ENCODE measurements around the gene SLC37A2. TPM values are rescaled to one million over a fixed set of nuclear protein-coding genes. Genes with fewer than 3 reads are reported as not detected.
A peak's percentile ranks its signal among the peaks of the same experiment; 100 is the strongest.
"Not testable (repeated sequence)": the region's sequence is repeated elsewhere in the genome, so short reads cannot be mapped to it uniquely, and the experiment has no call there.

SLC37A2 gene
- 1 to 10 TPM; 1.5 to 2.0 TPM for total RNA-seq
- polyA plus RNA-seq = 0.33 TPM

DNA sequence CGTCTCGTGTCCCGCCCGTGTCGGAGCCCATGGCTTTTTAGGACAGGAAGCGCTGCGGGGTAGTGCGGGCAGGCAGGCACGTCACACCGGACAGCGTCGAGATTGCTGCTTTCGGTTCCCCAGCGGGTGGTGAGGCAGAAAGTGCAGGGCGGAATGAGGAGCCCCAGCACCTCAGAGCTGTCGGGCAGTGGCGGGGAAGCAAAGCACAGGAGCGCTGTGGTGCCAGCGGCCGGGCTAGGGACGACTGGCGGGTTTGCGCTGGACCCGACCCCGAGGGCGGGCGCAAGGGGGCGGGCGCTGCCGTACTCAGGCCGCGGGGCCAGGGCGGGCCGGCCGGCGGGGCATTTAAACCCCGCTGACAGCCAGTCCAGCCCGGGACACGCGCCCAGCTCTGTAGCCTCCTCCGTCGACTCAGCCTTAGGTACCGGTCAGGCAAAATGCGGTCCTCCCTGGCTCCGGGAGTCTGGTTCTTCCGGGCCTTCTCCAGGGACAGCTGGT is at the start of gene SLC37A2:
Gene SLC37A2, plus strand, starts transcription at position 375 of the 498 bp plus-strand sequence. Its CDS starts 63 bp downstream, at position 438.
- CTCF ChIA-PET = no interaction called here
- DNase-seq = peak; percentile 12 to 60 (median 36)

DNA sequence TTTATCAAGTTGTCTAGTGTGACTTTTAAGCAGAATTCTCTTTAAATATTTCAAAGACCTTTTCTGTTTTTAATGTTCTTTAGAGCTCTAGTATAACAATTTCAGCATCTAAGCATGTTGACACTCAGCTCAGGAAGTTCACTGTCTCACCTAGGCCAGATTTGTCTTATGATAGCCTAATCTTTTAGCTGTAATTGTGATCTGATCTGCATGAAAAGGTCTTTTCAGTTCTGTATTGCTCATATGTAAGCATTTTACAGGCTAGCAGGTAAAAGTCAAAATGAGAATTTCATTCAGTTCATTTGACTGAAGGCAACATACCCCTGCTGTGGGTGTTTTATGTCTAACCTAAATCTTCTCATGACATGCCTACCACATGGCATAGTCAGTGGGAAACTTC is 46.7 kb upstream of the SLC37A2 start:
- no peak for DNase-seq
- Histone ChIP-seq H3K27me3 (ENCODE audit: insufficient read depth, low read length, poor library complexity, severe bottlenecking) (no peaks in the 10 kb centered on the region), H3K4me3 (ENCODE audit: low read length) (no peak overlapping the region), H3K27ac (ENCODE audit: low read depth, low read length) (no peak overlapping the region), H3K4me1 (ENCODE audit: insufficient read depth, low read length) (no peaks in the 10 kb centered on the region), H3K9me3 (ENCODE audit: low read length) (no peaks in the 10 kb centered on the region), H3K36me3 (ENCODE audit: insufficient read depth, low read length) (no peaks in the 10 kb centered on the region)
- CTCF ChIA-PET = no interaction called here
- H3K27me3 Mint-ChIP-seq = no peaks in the 10 kb centered on the region
- no peak overlapping the region for H3K4me3 Mint-ChIP-seq
- H3K4me1 Mint-ChIP-seq = no peaks in the 10 kb centered on the region
- peaks cover 0 to 5% (median 4%) of the 10 kb centered on the region in 3 donors for H3K36me3 Mint-ChIP-seq
- H3K27ac Mint-ChIP-seq = no peak overlapping the region
- POLR2A ChIA-PET = no interaction called here
- peaks cover 0 to 4% (median 0%) of the 10 kb centered on the region in 5 donors for H3K9me3 Mint-ChIP-seq

More for the DNA sequence above, at the start of gene SLC37A2:
- Mint-ChIP-seq H3K4me1 (peaks cover 0 to 15% (median 6%) of the 10 kb centered on the region in 3 donors), H3K4me3 (peak within 1 kb of the TSS; percentile 89 to 96 (median 92)), H3K36me3 (peaks cover 0 to 2% (median 0%) of the 10 kb centered on the region in 3 donors), H3K9me3 (no peaks in the 10 kb centered on the region), H3K27me3 (peaks cover 18 to 53% of the 10 kb centered on the region in 2 donors), H3K27ac (peak within 1 kb of the TSS in 6 of 8 donors; percentile 4 to 95 (median 76))
- no peak within 1 kb of the TSS for H3K27ac ChIP-seq (ENCODE audit: low read depth, low read length)
- POLR2A ChIA-PET = no interaction called here
- H3K27me3 ChIP-seq (ENCODE audit: insufficient read depth, low read length, poor library complexity, severe bottlenecking) = peaks cover 13% of the 10 kb centered on the region
- H3K9me3 ChIP-seq (ENCODE audit: low read length) = no peaks in the 10 kb centered on the region
- H3K36me3 ChIP-seq (ENCODE audit: insufficient read depth, low read length) = no peaks in the 10 kb centered on the region
- peak within 1 kb of the TSS; percentile 46 for H3K4me3 ChIP-seq (ENCODE audit: low read length)
- peaks cover 7% of the 10 kb centered on the region for H3K4me1 ChIP-seq (ENCODE audit: insufficient read depth, low read length)

DNA sequence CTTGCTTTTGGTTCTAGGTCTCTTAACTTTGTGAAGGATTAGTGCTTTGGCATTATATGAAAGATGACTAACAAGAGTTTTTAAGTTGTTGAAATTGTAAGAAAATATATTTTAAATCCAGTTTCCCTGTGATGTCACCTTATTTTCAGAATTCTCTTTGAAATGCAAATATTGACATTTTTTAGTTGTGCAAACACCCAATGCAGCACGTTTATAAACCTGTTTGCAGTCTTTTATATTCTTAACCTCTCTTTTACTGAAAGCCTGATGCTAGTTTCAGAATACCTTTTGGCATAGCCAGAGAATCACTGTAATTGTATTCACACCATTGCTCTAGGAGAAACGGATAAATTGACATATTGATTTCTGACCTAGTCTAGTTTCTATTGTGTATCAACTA is 42.8 kb upstream of the SLC37A2 start:
- DNase-seq = no peak
- Mint-ChIP-seq H3K4me3 (no peak overlapping the region), H3K27me3 (no peaks in the 10 kb centered on the region), H3K27ac (peak overlapping the region in 1 of 8 donors; percentile 29), H3K4me1 (no peaks in the 10 kb centered on the region), H3K36me3 (no peaks in the 10 kb centered on the region), H3K9me3 (no peaks in the 10 kb centered on the region)
- H3K4me1 ChIP-seq (ENCODE audit: insufficient read depth, low read length) = no peaks in the 10 kb centered on the region
- no peaks in the 10 kb centered on the region for H3K9me3 ChIP-seq (ENCODE audit: low read length)
- H3K36me3 ChIP-seq (ENCODE audit: insufficient read depth, low read length) = no peaks in the 10 kb centered on the region
- CTCF ChIA-PET = no interaction called here
- no peak overlapping the region for H3K4me3 ChIP-seq (ENCODE audit: low read length)
- H3K27me3 ChIP-seq (ENCODE audit: insufficient read depth, low read length, poor library complexity, severe bottlenecking) = no peaks in the 10 kb centered on the region
- POLR2A ChIA-PET = no interaction called here
- no peak overlapping the region for H3K27ac ChIP-seq (ENCODE audit: low read depth, low read length)

DNA sequence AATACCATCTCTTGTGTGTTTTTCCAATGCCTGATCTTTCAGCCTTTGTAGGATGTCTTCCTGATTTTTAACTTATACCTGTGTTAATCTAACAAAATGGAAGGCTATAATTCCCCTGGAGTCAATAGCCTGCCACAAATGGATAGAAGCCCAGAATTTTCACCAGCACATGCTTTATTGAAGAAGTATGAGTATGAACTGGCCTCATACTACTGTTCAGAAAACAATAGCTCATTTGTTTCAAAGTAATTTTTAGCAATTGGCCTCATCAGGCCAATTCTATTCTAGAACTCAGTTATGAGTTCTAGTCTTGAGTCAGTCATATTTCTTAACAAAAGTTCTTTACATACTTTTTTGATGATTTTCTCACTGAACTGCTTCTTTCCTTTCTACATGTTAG is 40.6 kb upstream of the SLC37A2 start:
- H3K27ac Mint-ChIP-seq = no peak overlapping the region
- POLR2A ChIA-PET = no interaction called here
- Histone ChIP-seq H3K27ac (ENCODE audit: low read depth, low read length) (no peak overlapping the region), H3K9me3 (ENCODE audit: low read length) (no peaks in the 10 kb centered on the region), H3K27me3 (ENCODE audit: insufficient read depth, low read length, poor library complexity, severe bottlenecking) (no peaks in the 10 kb centered on the region), H3K4me1 (ENCODE audit: insufficient read depth, low read length) (no peaks in the 10 kb centered on the region), H3K4me3 (ENCODE audit: low read length) (no peak overlapping the region), H3K36me3 (ENCODE audit: insufficient read depth, low read length) (no peaks in the 10 kb centered on the region)
- no peaks in the 10 kb centered on the region for H3K27me3 Mint-ChIP-seq
- no peaks in the 10 kb centered on the region for H3K9me3 Mint-ChIP-seq
- no peaks in the 10 kb centered on the region for H3K36me3 Mint-ChIP-seq
- H3K4me3 Mint-ChIP-seq = no peak overlapping the region
- no peak for DNase-seq
- CTCF ChIA-PET = interaction anchor here (1.3 kb wide), 1 partner anchor 120 kb away, joined by 3 read pairs; no protein-coding TSS in a partner anchor
- no peaks in the 10 kb centered on the region for H3K4me1 Mint-ChIP-seq

DNA sequence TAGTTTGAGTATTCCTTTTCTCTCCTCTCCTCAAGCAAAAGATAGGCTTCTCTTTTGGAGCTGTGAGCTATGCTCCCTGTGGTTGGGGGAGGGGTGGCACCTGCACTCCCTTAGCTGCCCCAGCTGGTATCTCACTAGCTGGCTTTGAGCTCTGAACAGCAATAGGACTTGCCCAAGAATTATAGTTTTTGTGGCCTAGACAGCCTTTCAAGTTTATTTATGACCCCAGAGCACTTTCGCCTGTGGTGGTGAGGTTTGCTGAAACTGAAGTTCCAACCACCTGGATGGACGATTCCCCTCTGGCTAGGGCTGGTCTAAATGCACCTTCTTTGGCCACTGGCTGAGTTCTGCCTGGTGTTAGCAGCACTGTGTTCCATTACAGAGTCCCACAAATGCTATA is 37.1 kb upstream of the SLC37A2 start:
- Mint-ChIP-seq H3K27ac (no peak overlapping the region), H3K4me1 (no peaks in the 10 kb centered on the region), H3K9me3 (peaks cover 0 to 4% (median 0%) of the 10 kb centered on the region in 5 donors), H3K4me3 (no peak overlapping the region), H3K36me3 (peaks cover 0 to 22% (median 6%) of the 10 kb centered on the region in 3 donors), H3K27me3 (no peaks in the 10 kb centered on the region)
- Histone ChIP-seq H3K27me3 (ENCODE audit: insufficient read depth, low read length, poor library complexity, severe bottlenecking) (no peaks in the 10 kb centered on the region), H3K27ac (ENCODE audit: low read depth, low read length) (no peak overlapping the region), H3K9me3 (ENCODE audit: low read length) (no peaks in the 10 kb centered on the region), H3K4me1 (ENCODE audit: insufficient read depth, low read length) (no peaks in the 10 kb centered on the region), H3K36me3 (ENCODE audit: insufficient read depth, low read length) (no peaks in the 10 kb centered on the region), H3K4me3 (ENCODE audit: low read length) (no peak overlapping the region)
- POLR2A ChIA-PET = no interaction called here
- CTCF ChIA-PET = no interaction called here
- no peak for DNase-seq

DNA sequence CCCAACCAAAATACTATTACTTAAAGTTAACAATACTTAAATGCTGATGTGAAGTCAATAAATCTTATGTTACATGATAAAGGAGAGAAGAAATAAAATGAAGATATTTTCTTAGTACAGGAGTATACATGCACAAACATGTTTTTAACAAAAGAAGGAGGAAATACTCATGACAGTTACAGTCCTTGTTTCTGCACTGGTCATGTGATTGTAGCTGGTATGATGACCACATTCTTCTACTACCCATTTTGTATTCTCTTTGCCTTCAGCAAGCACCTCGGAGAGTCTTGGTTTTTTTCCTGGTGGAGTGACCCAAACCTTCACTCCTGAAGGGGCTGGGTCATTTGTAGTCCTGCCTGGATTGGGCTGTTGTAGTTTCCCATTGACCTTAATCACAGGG is 33.7 kb upstream of the SLC37A2 start:
- Mint-ChIP-seq H3K9me3 (peaks cover 11 to 15% (median 12%) of the 10 kb centered on the region in 5 donors), H3K36me3 (peaks cover 9 to 51% (median 15%) of the 10 kb centered on the region in 3 donors)
- DNase-seq; H3K36me3 ChIP-seq (ENCODE audit: insufficient read depth, low read length); H3K4me1 ChIP-seq (ENCODE audit: insufficient read depth, low read length); H3K4me3 Mint-ChIP-seq; H3K27ac ChIP-seq (ENCODE audit: low read depth, low read length); CTCF ChIA-PET; H3K9me3 ChIP-seq (ENCODE audit: low read length); H3K4me3 ChIP-seq (ENCODE audit: low read length); H3K4me1 Mint-ChIP-seq; H3K27ac Mint-ChIP-seq; H3K27me3 ChIP-seq (ENCODE audit: insufficient read depth, low read length, poor library complexity, severe bottlenecking); POLR2A ChIA-PET; H3K27me3 Mint-ChIP-seq: not testable (repeated sequence)

DNA sequence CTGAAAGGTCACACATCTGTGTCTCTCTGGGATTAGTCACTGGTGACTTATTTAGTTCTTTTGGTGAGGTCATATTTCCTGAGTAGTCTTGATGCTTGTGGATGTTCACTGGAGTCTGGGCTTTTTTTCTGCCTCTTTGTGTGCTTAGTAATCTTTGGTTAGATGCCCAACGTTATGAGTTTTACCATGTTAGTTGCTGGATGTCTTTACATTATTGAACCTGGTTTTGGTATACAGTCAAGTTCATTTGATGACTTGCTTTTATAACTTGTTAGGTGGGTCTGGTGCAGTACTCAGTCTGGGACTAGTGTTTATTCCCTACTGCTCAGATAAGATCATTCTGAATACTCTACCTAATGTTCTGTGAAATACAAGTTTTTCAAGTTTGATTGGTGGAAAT is 26.2 kb upstream of the SLC37A2 start:
- ChIA-PET POLR2A (no interaction called here), CTCF (no interaction called here)
- Mint-ChIP-seq H3K27ac (no peak overlapping the region), H3K9me3 (peaks cover 12 to 28% (median 14%) of the 10 kb centered on the region in 5 donors), H3K4me3 (no peak overlapping the region), H3K4me1 (no peaks in the 10 kb centered on the region), H3K36me3 (peaks cover 8 to 29% (median 17%) of the 10 kb centered on the region in 3 donors), H3K27me3 (no peaks in the 10 kb centered on the region)
- Histone ChIP-seq H3K4me3 (ENCODE audit: low read length) (no peak overlapping the region), H3K4me1 (ENCODE audit: insufficient read depth, low read length) (no peaks in the 10 kb centered on the region), H3K27me3 (ENCODE audit: insufficient read depth, low read length, poor library complexity, severe bottlenecking) (no peaks in the 10 kb centered on the region), H3K36me3 (ENCODE audit: insufficient read depth, low read length) (no peaks in the 10 kb centered on the region), H3K9me3 (ENCODE audit: low read length) (no peaks in the 10 kb centered on the region), H3K27ac (ENCODE audit: low read depth, low read length) (no peak overlapping the region)
- DNase-seq = no peak

DNA sequence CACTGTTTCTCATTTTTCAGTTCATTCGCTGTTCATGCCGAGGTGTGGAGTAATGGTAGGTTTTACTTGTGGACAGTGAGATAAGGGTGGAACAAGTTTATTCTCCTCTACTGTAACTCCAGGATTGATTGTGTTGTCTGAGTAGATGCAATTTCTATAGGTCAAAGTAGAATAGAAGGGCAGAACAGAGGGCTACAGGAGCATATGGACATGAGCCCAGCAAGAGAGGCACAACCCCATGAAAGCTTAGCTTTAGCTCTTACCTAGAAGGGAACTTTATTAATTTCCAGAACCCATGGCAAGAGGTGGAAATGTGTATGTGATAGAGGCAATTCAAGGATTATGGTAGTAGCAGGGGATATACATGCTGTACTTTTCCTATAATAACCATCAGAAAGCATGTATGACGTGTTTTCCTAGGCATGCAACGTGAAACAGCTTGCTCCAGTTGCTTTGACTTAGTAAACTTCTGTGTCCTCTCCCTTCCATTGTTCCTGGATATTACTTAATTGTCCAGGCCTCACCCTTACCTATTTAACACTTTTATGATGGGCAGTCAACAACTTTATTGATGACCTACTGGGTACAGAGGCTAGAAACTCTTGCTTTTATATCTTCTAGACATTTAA is 13.8 kb upstream of the SLC37A2 start:
- Mint-ChIP-seq H3K9me3 (peaks cover 0 to 8% (median 1%) of the 10 kb centered on the region in 5 donors), H3K4me3 (no peak overlapping the region), H3K4me1 (no peaks in the 10 kb centered on the region), H3K36me3 (peaks cover 0 to 2% (median 0%) of the 10 kb centered on the region in 3 donors), H3K27me3 (no peaks in the 10 kb centered on the region), H3K27ac (no peak overlapping the region)
- Histone ChIP-seq H3K9me3 (ENCODE audit: low read length) (no peaks in the 10 kb centered on the region), H3K27me3 (ENCODE audit: insufficient read depth, low read length, poor library complexity, severe bottlenecking) (no peaks in the 10 kb centered on the region), H3K36me3 (ENCODE audit: insufficient read depth, low read length) (no peaks in the 10 kb centered on the region), H3K4me1 (ENCODE audit: insufficient read depth, low read length) (no peaks in the 10 kb centered on the region), H3K4me3 (ENCODE audit: low read length) (no peak overlapping the region), H3K27ac (ENCODE audit: low read depth, low read length) (no peak overlapping the region)
- ChIA-PET POLR2A (no interaction called here), CTCF (no interaction called here)
- DNase-seq = no peak
